ENCODE measurements around the gene CIB2.

The CIB2 gene

DNA sequence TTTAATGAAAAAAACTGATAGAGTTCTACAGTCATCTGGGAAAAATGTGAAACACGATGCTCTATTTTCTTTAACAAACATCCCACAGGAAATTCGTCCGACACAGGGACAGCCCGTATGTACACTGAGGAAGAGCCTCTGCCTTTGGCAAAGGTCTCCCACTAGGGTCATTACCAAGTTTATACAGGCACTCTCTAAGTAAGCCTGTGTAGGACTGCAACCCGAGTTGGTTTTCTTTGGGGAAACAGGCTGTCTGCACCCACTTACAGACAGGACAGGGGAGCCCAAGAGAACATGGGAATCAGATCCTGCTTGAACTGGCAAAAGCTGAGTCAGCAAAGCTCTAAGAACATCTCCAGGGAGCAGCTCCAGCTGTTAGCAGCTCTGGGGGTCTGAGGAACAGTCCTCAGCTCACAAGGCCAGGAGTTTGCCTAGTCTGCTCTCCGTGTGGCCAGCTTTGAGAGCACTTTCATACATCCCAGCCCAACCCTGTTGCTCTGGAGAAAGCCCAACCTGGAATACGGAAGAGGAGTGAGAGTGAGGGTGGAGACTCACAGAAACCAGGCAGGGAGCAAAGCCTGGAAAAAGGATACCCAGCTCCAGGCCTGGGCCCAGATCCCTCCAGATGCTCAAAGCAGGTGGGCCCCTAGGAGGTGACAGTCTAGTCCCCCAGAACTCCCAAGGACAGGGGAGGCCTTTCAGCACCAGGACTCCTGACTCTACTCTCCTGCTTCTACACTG, 55.6 kb downstream of the CIB2 start (continued):
- TF ChIP-seq, protein P1, sequence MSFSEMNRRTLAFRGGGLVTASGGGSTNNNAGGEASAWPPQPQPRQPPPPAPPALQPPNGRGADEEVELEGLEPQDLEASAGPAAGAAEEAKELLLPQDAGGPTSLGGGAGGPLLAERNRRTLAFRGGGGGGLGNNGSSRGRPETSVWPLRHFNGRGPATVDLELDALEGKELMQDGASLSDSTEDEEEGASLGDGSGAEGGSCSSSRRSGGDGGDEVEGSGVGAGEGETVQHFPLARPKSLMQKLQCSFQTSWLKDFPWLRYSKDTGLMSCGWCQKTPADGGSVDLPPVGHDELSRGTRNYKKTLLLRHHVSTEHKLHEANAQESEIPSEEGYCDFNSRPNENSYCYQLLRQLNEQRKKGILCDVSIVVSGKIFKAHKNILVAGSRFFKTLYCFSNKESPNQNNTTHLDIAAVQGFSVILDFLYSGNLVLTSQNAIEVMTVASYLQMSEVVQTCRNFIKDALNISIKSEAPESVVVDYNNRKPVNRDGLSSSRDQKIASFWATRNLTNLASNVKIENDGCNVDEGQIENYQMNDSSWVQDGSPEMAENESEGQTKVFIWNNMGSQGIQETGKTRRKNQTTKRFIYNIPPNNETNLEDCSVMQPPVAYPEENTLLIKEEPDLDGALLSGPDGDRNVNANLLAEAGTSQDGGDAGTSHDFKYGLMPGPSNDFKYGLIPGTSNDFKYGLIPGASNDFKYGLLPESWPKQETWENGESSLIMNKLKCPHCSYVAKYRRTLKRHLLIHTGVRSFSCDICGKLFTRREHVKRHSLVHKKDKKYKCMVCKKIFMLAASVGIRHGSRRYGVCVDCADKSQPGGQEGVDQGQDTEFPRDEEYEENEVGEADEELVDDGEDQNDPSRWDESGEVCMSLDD (tag by site-specific recombination; IDR thresholded peaks at IDR 0.05), result no peak
- TF ChIP-seq BCL11B (tag by site-specific recombination; IDR thresholded peaks at IDR 0.05; ENCODE audit: low read depth), result no peak
- TF ChIP-seq ZNF701 (tag by site-specific recombination; IDR thresholded peaks at IDR 0.05), result no peak
- TF ChIP-seq, protein P2, sequence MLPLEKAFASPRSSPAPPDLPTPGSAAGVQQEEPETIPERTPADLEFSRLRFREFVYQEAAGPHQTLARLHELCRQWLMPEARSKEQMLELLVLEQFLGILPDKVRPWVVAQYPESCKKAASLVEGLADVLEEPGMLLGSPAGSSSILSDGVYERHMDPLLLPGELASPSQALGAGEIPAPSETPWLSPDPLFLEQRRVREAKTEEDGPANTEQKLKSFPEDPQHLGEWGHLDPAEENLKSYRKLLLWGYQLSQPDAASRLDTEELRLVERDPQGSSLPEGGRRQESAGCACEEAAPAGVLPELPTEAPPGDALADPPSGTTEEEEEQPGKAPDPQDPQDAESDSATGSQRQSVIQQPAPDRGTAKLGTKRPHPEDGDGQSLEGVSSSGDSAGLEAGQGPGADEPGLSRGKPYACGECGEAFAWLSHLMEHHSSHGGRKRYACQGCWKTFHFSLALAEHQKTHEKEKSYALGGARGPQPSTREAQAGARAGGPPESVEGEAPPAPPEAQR (tag by site-specific recombination; IDR thresholded peaks at IDR 0.05), result no peak
- TF ChIP-seq, protein P3, sequence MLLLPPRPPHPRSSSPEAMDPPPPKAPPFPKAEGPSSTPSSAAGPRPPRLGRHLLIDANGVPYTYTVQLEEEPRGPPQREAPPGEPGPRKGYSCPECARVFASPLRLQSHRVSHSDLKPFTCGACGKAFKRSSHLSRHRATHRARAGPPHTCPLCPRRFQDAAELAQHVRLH (tag by site-specific recombination; IDR thresholded peaks at IDR 0.05), result peak; percentile 38; the same call in 1 of the 2 replicates
- no peak for TF ChIP-seq FEZF1 (tag by site-specific recombination; IDR thresholded peaks at IDR 0.05)
- TF ChIP-seq ZNF140 (tag by site-specific recombination; IDR thresholded peaks at IDR 0.05), result no peak
- TF ChIP-seq ZNF354C (tag by site-specific recombination; IDR thresholded peaks at IDR 0.05; ENCODE audit: borderline replicate concordance, low read depth), result no peak
- TF ChIP-seq SCRT1 (tag by site-specific recombination; IDR thresholded peaks at IDR 0.05; ENCODE audit: borderline replicate concordance), result 0 out of 2 replicates have a peak, but pooled peaks have one; percentile 75
- no peak for TF ChIP-seq ZNF658 (tag by site-specific recombination; IDR thresholded peaks at IDR 0.05)
- no peak for TF ChIP-seq ZNF391 (tag by site-specific recombination; IDR thresholded peaks at IDR 0.05; ENCODE audit: borderline replicate concordance, low read depth)
- no peak for TF ChIP-seq ZNF660 (tag by site-specific recombination; IDR thresholded peaks at IDR 0.05)
- TF ChIP-seq, protein P4, sequence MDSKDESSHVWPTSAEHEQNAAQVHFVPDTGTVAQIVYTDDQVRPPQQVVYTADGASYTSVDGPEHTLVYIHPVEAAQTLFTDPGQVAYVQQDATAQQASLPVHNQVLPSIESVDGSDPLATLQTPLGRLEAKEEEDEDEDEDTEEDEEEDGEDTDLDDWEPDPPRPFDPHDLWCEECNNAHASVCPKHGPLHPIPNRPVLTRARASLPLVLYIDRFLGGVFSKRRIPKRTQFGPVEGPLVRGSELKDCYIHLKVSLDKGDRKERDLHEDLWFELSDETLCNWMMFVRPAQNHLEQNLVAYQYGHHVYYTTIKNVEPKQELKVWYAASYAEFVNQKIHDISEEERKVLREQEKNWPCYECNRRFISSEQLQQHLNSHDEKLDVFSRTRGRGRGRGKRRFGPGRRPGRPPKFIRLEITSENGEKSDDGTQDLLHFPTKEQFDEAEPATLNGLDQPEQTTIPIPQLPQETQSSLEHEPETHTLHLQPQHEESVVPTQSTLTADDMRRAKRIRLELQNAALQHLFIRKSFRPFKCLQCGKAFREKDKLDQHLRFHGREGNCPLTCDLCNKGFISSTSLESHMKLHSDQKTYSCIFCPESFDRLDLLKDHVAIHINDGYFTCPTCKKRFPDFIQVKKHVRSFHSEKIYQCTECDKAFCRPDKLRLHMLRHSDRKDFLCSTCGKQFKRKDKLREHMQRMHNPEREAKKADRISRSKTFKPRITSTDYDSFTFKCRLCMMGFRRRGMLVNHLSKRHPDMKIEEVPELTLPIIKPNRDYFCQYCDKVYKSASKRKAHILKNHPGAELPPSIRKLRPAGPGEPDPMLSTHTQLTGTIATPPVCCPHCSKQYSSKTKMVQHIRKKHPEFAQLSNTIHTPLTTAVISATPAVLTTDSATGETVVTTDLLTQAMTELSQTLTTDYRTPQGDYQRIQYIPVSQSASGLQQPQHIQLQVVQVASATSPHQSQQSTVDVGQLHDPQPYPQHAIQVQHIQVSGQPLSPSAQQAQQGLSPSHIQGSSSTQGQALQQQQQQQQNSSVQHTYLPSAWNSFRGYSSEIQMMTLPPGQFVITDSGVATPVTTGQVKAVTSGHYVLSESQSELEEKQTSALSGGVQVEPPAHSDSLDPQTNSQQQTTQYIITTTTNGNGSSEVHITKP (tag by site-specific recombination; IDR thresholded peaks at IDR 0.05), result 0 out of 2 replicates have a peak, but pooled peaks have one; percentile 22
- no peak for TF ChIP-seq ZNF214 (tag by site-specific recombination; IDR thresholded peaks at IDR 0.05; ENCODE audit: borderline replicate concordance)
- TF ChIP-seq ZNF571 (tag by site-specific recombination; IDR thresholded peaks at IDR 0.05), result no peak
- TF ChIP-seq ZNF585B (tag by site-specific recombination; IDR thresholded peaks at IDR 0.05), result no peak
- no peak for TF ChIP-seq GLI4 (tag by site-specific recombination; IDR thresholded peaks at IDR 0.05)
- TF ChIP-seq, protein P5, sequence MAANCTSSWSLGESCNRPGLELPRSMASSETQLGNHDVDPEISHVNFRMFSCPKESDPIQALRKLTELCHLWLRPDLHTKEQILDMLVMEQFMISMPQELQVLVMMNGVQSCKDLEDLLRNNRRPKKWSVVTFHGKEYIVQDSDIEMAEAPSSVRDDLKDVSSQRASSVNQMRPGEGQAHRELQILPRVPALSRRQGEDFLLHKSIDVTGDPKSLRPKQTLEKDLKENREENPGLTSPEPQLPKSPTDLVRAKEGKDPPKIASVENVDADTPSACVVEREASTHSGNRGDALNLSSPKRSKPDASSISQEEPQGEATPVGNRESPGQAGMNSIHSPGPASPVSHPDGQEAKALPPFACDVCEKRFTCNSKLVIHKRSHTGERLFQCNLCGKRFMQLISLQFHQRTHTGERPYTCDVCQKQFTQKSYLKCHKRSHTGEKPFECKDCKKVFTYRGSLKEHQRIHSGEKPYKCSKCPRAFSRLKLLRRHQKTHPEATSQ (tag by site-specific recombination; IDR thresholded peaks at IDR 0.05), result no peak
- no peak for TF ChIP-seq ZNF830 (tag by site-specific recombination; IDR thresholded peaks at IDR 0.05; ENCODE audit: low read depth)
- TF ChIP-seq, protein P6, sequence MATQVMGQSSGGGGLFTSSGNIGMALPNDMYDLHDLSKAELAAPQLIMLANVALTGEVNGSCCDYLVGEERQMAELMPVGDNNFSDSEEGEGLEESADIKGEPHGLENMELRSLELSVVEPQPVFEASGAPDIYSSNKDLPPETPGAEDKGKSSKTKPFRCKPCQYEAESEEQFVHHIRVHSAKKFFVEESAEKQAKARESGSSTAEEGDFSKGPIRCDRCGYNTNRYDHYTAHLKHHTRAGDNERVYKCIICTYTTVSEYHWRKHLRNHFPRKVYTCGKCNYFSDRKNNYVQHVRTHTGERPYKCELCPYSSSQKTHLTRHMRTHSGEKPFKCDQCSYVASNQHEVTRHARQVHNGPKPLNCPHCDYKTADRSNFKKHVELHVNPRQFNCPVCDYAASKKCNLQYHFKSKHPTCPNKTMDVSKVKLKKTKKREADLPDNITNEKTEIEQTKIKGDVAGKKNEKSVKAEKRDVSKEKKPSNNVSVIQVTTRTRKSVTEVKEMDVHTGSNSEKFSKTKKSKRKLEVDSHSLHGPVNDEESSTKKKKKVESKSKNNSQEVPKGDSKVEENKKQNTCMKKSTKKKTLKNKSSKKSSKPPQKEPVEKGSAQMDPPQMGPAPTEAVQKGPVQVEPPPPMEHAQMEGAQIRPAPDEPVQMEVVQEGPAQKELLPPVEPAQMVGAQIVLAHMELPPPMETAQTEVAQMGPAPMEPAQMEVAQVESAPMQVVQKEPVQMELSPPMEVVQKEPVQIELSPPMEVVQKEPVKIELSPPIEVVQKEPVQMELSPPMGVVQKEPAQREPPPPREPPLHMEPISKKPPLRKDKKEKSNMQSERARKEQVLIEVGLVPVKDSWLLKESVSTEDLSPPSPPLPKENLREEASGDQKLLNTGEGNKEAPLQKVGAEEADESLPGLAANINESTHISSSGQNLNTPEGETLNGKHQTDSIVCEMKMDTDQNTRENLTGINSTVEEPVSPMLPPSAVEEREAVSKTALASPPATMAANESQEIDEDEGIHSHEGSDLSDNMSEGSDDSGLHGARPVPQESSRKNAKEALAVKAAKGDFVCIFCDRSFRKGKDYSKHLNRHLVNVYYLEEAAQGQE (tag by site-specific recombination; IDR thresholded peaks at IDR 0.05), result no peak
- no peak for TF ChIP-seq ZSCAN23 (tag by site-specific recombination; IDR thresholded peaks at IDR 0.05)
- TF ChIP-seq ZNF302 (tag by site-specific recombination; IDR thresholded peaks at IDR 0.05; ENCODE audit: low read depth), result no peak
- TF ChIP-seq HOXD13 (CRISPR knock-in tag; IDR thresholded peaks at IDR 0.05; ENCODE audit: borderline replicate concordance), result no peak
- TF ChIP-seq, protein P7, sequence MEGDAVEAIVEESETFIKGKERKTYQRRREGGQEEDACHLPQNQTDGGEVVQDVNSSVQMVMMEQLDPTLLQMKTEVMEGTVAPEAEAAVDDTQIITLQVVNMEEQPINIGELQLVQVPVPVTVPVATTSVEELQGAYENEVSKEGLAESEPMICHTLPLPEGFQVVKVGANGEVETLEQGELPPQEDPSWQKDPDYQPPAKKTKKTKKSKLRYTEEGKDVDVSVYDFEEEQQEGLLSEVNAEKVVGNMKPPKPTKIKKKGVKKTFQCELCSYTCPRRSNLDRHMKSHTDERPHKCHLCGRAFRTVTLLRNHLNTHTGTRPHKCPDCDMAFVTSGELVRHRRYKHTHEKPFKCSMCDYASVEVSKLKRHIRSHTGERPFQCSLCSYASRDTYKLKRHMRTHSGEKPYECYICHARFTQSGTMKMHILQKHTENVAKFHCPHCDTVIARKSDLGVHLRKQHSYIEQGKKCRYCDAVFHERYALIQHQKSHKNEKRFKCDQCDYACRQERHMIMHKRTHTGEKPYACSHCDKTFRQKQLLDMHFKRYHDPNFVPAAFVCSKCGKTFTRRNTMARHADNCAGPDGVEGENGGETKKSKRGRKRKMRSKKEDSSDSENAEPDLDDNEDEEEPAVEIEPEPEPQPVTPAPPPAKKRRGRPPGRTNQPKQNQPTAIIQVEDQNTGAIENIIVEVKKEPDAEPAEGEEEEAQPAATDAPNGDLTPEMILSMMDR (tag by site-specific recombination; IDR thresholded peaks at IDR 0.05), result no peak
